HG03060 (cell line): ENCODE results near the gene DOCK2.

ENCODE experiments used
- ATAC-seq: cut with Tn5 transposase; IDR thresholded peaks from one replicate; pipeline ENCODE4 v1.9.1; 2021; ENCODE audit warnings: low read depth, moderate number of reproducible peaks; ENCODE audit not compliant: unreplicated experiment

The DOCK2 gene

DNA sequence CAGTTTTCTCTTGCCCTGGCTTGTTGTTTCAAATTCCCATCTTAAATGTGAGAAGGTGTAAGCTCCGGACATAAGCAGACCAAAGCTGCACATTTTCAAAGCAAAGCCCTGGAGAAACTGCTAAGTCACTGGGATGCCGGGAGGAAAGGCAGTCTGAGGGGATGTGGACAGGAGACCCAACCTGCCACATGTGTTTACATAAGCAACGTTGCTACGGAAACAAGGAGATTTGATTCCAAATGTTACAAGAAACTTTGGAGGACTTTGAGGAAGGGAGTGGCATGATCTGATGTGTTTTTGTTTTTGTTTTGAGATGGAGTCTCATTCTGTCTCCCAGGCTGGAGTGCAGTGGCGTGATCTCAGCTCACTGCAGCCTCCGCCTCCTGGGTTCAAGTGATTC, 368.9 kb downstream of the DOCK2 start:
- ATAC-seq: no peak

DNA sequence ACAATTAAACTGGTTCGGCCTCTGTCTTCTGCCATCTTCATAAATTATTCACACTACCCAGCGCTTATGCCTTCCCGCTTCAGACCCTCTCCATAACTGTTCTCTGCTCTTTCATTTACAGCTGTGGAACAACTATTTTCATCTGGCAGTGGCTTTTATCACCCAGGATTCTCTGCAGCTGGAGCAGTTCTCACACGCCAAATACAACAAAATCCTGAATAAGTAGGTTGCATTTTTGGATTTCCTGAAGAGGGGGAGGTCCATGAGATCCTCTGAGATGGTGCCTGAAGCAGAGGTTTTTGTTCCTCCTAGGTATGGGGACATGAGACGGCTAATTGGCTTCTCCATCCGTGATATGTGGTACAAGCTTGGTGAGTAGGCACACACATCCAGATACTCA, 371.3 kb downstream of the DOCK2 start:
- no peak for ATAC-seq

DNA sequence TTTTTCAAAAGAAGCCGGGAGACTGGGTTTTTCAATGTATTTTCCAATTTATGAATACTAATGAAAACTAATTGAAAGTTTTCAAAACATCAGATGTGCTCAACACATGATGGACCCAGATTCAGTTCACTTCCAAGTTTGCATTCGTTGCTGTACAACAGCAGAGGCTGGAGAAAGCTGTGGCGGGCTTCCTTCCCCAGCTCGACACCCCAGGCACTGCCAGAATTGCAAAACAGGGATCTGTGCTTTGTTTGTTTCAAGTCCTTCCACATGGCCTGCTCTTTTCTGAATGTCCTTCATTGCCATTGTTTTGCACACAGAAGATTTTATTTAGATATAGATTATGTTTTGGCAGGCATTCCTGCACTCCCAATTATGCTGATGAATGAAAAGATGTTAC, 373.5 kb downstream of the DOCK2 start:
- ATAC-seq: no peak

DNA sequence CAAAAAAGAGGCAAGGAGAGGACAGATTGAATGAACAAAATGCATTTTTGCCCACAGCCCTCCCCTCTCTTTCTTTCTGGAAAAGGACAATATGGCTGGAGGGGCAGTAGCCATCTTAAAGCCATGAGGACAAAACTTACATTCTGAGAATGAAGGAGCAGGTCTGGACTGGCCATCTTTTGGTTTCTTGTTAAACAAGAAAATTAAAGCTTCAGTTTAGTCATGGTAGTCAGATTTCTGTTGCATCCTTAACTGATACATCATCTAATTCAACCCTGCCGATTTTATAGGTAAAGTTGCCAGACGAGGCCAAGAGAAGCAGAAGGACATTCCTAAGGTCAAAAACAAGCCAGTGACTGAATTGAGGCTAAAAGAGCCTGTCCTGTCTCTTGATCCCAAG, 374.7 kb downstream of the DOCK2 start:
- no peak for ATAC-seq

DNA sequence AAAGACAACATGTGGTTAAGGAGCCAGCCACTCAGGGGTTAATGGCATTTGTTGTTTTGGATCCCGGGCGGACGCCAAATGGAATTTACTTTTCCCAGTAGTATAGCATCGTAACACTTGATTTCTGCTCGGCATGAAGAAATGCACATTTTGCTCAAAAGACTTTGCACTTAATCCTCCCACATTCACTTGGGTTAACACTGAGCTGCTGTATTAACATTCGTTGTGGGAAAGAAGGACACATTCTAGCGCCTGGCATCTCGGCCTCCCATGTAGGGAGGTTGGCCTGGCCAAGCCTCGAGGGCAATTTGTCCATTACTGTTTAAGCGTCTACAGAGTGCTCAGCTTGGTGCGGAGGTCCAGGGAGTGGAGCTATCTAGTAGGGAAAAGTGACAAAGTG, 375.5 kb downstream of the DOCK2 start:
- no peak for ATAC-seq

DNA sequence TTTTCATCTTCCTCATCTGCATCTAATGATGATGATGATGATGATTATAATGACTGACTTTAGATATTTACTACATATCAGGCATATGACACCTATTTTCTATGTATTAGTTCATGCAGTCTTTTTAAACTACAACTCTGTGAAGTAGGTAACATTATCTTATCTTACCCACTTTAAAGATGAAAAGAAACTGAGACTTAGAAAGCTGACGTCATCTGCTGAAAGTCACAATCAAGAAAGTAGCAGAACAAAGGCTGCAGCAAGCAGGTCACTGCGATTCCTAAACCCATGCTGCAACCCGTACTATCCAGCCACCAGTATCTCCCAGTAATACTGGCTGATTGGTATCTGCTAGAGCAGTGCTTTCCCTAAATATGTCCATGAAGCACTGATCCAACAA, 383.3 kb downstream of the DOCK2 start:
- no peak for ATAC-seq

DNA sequence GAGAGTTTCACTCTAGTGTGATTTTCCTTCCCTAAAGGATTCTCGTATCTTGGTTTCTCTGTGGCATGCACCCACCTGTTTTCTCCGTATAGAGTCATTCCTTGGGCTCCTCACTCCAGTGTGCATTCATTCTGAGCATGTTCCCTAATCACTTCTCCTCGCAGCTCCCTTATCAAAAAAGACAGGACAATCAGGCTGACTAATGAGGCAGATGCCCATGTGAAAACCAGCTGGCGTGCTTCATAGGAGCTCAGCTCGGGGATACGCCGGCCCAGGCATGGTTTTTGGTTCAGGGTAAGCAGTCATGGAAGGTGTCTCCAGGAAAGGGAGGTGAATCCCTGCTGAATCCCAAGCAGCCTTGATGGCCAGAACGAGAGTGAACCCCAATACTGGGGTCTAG, 384.4 kb downstream of the DOCK2 start:
- no peak for ATAC-seq

DNA sequence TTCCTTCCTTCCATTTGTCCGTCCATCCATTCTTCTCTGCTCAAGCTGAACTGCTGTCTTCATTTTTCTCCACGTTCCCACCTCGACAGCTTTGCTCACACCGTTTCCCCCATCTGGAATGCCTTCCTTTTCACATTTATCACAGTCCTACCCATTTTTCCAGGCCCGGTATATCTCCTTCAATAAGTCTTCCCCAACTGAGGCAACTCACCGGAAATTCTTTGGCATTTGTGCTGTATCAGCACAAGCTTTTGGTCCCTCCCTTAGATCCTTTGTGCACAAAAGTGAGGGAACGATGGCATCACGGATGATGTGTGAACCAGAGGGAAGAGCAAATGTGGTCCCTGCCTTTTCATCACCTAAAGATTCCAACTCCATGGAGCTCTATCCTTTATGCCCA, 388.8 kb downstream of the DOCK2 start:
- no peak for ATAC-seq

DNA sequence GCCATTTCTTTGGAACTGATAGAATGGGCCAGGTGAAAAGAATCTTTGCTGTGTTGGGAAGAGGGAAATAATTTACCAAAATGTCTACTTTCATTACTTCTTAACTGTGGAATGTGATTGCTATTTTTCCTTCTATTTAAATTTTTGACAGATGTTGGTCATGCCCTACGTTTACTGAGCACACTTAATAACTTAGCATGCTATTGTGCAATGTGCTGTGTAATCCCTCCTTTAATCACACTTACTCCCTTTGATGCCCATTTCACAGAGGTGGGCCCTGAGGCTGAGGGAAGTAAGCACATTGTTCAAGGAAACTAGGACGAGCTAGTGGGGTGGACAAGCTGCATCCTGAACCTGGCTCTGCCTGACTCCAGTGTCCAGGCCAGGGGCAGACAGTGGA, 391.0 kb downstream of the DOCK2 start:
- ATAC-seq: no peak

DNA sequence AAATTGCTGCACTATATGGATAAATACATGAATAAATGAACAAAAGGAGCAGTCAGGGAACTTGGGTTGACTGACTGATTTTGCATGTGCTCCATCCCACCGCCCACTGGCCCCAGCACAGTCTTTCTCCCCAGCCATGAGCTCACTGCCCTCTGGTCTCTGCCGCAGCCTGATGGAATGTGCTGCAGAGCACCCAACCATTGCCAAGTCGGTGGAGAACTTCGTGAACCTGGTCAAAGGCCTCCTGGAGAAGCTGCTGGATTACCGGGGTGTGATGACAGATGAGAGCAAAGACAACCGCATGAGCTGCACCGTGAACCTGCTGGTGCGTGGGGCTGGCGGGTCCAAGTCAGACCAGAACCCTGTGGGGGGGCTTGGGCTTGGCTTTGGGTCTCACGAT, 397.2 kb downstream of the DOCK2 start:
- ATAC-seq: no peak

DNA sequence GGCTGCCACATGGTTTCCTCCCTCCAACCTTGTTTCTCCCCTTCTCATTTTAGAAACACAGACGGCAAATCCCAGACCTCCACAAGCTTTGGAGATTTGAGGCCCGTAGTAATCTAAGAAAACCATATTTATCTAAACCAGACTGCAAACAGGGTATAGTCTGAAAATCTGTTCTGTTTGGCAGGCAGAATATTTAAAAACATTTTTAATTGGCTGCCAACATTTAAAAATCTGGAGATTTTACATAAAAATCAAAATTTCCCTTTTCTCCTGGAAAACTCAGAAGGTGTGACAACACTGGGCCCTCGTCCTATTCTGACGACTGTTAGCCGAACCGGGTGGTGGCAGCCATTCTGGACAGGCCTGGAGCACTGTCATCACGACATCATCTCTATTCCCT, 401.2 kb downstream of the DOCK2 start:
- no peak for ATAC-seq

DNA sequence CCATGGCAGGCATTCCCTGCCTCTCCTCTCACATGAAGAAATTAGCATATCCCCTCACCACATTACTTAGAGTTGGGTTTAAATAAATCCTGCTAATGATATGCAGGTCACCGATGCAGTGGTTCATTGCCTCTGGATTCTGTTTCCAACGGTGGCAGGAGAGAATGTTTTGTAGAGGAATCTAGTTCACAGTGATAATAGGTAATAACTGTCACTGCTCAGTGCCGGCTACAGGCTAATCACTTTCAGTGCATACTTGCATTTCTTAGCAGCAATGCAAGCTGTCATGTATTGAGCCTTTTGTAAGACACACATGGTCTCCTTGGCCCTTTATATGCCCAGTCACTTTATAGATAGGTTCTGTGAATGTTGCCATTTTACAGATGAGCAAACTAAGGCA, 402.8 kb downstream of the DOCK2 start:
- ATAC-seq: no peak

DNA sequence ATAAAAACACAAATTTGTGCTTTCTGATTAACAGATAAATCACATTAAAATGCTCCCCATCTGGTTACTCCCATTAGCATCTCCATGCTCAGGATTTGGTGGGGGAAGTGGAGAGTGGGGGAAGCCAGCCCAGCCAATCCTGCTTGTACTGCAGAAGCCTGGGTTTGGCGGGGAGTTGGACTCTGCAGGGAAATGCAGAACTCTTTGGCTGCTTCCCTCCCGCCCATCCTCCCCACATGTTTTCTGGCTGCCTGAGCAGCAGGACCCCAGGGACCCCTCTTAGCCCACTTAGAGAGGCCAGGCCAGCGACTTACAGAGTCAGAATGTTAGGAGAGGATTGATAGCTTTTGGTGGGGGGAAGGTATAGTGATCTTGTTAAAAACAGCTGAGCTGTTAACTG, 409.2 kb downstream of the DOCK2 start:
- no peak for ATAC-seq

DNA sequence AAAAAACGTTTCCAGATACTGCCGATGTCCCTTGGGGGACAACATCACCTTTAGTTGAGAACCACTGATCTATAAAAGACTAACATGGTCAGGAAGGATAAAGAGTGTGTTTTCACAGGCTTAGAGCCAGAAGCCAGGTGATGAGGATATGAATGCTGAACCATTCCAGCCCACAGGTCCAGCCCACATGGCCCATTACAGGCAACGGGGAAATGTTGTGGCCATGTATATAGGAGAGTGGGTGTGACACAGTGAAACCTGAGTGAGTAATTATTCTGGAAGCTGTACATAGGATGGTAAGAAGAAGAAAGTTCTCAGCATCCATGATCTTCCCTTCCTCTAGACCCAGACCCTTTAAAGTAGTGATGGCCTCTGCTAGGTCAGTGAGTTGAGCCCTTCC, 412.6 kb downstream of the DOCK2 start:
- ATAC-seq: no peak

DNA sequence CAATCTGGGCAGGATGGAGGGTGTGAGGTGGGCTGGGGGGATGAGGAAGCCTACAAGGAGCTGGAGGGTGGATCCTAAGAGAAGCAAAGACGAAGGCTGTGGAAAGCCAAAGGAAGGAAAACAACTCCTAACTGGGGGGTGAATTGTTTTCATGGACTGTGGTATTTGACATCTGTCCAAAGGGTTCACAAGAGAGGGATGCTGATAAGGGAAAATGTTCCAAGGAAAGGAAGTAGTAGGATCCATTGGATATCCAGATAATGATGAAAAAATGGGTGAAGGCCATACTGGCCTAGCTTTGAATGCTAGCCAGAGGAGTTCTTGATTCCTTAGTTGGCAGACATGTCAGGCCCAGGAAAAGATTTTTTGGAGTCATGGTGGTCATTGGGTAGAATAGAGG, 416.8 kb downstream of the DOCK2 start:
- ATAC-seq: no peak

DNA sequence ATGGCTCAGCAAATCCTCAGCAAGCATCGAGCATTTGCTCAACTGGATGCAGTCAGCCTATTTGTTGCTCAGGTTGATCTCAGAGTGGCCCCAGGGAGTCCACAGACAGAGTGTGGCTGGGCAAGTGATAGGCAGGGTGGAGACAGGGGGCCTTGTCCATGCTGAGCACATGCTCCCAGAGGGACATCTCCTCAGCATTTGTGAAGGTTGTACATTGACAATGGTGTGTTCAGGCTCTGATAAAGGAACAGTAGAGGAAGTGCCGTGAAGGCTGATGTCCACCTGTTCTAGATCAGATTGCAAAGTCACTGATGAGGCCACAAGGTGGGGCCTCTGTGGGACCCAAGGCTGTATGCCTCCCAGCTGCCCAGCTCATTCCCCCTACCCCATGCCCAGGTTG, 418.5 kb downstream of the DOCK2 start:
- no peak for ATAC-seq

DNA sequence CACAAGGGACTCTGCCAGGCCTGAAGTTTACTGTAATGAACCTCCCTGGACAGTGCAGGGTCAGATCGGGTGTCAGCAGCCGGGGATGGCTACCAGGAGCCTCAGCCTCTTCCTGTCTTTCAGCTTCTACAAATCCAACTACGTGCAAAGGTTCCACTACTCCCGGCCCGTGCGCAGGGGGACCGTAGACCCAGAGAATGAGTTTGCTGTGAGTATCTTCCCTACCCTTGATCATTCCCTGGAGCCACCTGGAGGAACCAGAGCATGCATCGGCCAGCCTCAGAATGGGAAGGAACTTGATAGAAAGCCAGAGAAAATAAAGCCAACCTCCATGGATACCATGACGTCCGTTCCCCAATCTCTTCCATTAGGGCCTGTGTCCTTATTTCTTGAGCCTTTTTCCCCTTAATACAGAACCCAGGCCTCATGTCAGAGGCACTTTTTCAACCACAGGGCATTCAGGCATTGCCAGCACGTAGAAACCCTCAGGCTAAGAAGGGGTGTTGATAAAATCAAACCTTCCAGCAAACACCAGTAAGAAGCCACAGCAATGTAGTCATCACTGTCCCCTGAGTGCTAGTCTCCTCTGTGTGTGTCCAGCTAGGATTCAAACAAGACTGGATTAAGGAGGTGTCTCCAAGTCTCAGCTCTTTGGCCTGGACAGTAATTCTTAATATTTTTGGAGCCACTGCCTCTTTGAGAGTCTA, 419.6 kb downstream of the DOCK2 start:
- ATAC-seq: no peak

DNA sequence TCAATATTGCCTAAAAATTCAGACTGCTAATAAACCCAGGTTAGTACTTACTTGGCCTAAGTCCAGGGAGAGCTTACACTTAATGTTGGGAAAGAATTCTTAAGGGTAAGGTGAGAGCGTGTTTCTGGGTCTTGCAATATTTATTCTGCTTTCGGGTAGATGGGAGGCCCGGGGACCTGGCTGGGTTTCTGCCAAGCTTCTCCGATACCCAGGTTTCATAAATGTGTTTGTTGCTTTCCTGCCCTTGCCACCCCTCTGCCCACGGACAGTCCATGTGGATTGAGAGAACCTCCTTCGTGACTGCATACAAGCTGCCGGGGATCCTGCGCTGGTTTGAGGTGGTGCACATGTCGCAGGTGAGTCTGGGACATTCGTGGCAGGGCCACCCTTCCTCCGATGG, 420.2 kb downstream of the DOCK2 start:
- no peak for ATAC-seq

DNA sequence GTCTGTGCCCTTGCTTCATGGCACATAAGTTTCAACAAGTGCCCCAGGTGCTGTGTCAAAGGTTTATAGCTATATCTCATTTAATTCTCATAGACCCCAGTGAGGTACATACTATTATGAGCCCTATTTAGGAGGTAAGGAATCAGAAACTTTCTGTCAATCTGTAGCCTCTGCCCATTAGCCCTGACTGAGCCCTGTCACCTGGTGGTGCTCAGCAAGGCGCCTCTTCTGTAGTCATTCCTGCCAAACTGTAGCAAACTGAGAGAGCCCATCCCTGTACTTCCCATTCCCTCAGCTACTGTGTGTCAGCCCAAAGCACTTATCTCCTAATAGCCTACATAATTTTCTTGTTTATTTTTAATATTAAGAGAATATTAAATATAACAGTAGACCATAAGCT, 422.1 kb downstream of the DOCK2 start:
- ATAC-seq: no peak

DNA sequence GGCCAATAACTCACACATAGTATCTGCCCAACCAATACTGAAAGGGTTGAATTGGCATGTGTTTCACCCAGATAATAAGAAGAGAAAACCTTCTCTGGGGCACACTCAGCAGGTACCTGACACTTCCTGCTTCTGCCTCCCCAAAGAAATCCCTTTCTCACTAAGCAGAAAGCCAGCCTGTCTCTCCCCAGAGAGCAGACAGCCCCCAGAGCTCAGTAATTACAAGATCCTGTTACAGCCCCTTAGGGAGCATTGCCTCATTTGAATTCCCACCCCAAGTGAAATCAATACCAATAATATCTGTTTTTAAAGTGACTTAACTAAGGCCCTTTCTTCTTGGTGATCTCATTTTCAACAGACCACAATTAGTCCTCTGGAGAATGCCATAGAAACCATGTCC, 430.1 kb downstream of the DOCK2 start:
- ATAC-seq: peak; percentile 34

DNA sequence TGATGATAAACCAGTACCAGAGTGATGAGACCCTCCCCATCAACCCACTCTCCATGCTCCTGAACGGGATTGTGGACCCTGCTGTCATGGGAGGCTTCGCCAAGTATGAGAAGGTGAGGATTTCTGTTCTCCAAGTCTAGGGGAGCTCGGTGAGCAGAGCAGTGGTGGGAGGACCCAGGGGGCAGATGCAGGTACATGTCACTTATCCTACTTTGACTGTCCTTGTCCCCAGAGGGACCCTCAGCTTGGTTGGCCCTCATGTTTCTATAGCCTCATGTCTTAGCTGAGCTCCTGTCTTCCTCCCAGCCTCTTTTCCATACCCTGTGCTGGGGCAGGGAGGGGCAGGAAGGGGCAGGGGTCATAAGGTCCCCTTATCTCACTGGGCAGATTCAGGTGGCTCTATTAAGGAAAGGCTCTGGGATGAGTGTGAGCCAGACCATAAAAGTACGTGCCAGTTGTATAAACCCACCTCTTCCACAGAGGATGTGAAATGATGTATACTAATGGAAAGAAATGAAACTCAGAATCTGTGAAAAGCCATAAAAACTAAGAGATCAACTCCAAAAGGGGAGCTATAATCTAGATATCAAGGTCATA, 430.6 kb downstream of the DOCK2 start:
- ATAC-seq: peak; percentile 21

DNA sequence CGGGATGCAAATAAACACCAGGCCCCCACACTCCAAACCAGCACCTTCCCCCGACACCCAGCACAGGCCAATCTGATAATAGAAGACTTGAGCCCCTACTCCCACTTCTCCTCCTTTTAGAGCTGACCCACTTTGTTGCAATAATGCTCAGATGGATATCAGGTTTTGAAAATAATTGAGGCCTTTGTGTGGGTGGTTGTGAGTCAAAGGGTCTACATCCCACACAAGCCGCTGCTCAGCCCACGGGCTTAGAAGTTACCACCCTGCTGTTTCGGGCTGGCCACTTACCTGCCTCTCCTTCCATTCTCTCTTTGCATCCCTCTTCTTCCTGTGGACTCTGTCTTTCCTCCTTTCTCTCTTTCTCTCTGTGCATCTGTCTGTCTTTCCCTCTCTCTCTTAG, 432.4 kb downstream of the DOCK2 start:
- ATAC-seq: no peak
